PFSK-1 (cell line): ENCODE data around the gene RANBP17.

Experiments
- FOXP2 ChIP-seq: optimal IDR thresholded peaks from 2 replicates; pipeline ENCODE3; 2011; ENCODE audit warnings: borderline replicate concordance, control low read depth, inconsistent platforms; ENCODE audit not compliant: insufficient read depth; ENCODE audit errors: extremely low read length, extremely low read depth
- POLR2AphosphoS5 ChIP-seq: IDR thresholded peaks from 2 replicates; pipeline ENCODE4 v1.6.1; 2012; ENCODE audit warnings: low read depth, mild to moderate bottlenecking, control low read depth, low read length, moderate library complexity
- REST ChIP-seq, 2 experiments: IDR thresholded peaks; 2 replicates each; pipeline versions ENCODE4 v1.6.1 to v1.8.0; 2011 to 2012; ENCODE audit warnings: low read depth in 2 of 2, low read length in 2 of 2, control low read depth in 1 of 2, inconsistent platforms in 1 of 2, mild to moderate bottlenecking in 1 of 2, moderate library complexity in 1 of 2; ENCODE audit not compliant: insufficient read depth in 1 of 2
- SIN3A ChIP-seq: IDR thresholded peaks from 2 replicates; pipeline ENCODE4 v1.6.1; 2012; ENCODE audit warnings: mild to moderate bottlenecking, low read length, moderate library complexity, borderline replicate concordance; ENCODE audit not compliant: insufficient read depth
- TAF1 ChIP-seq: IDR thresholded peaks from 2 replicates; pipeline ENCODE4 v1.6.1; 2012; ENCODE audit warnings: low read length, control low read depth, borderline replicate concordance; ENCODE audit not compliant: insufficient read depth

Gene RANBP17

GRCh38 chr5:170875811-170876210 lies 14.0 kb downstream of the RANBP17 start:
- no peak for TF ChIP-seq TAF1
- no peak for TF ChIP-seq FOXP2
- no peak for TF ChIP-seq REST (IDR thresholded peaks at IDR 0.05; ENCODE audit: insufficient read depth in 1 of 2, low read depth in 2 of 2, low read length in 2 of 2)
- TF ChIP-seq POLR2AphosphoS5 = no peak
- no peak for TF ChIP-seq SIN3A

- TF ChIP-seq SIN3A = no peak
- no peak for TF ChIP-seq TAF1
- no peak for TF ChIP-seq REST (IDR thresholded peaks at IDR 0.05; ENCODE audit: insufficient read depth in 1 of 2, low read depth in 2 of 2, low read length in 2 of 2)
- TF ChIP-seq FOXP2 = no peak
- TF ChIP-seq POLR2AphosphoS5 = no peak
These were observed 18.3 kb downstream of the RANBP17 start for GRCh38 chr5:170880084-170880483.

GRCh38 chr5:170882345-170882744 lies 20.5 kb downstream of the RANBP17 start:
- no peak for TF ChIP-seq FOXP2
- TF ChIP-seq TAF1 = no peak
- TF ChIP-seq POLR2AphosphoS5 = no peak
- no peak for TF ChIP-seq SIN3A
- TF ChIP-seq REST (IDR thresholded peaks at IDR 0.05; ENCODE audit: insufficient read depth in 1 of 2, low read depth in 2 of 2, low read length in 2 of 2) = no peak

- TF ChIP-seq FOXP2 = no peak
- TF ChIP-seq REST (IDR thresholded peaks at IDR 0.05; ENCODE audit: insufficient read depth in 1 of 2, low read depth in 2 of 2, low read length in 2 of 2) = no peak
- TF ChIP-seq POLR2AphosphoS5 = no peak
- no peak for TF ChIP-seq SIN3A
- TF ChIP-seq TAF1 = no peak
These were observed 23.4 kb downstream of the RANBP17 start for GRCh38 chr5:170885256-170885655.

GRCh38 chr5:170885809-170886208 lies 24.0 kb downstream of the RANBP17 start:
- TF ChIP-seq SIN3A (no peak), TAF1 (no peak), REST (IDR thresholded peaks at IDR 0.05; ENCODE audit: insufficient read depth in 1 of 2, low read depth in 2 of 2, low read length in 2 of 2) (no peak), POLR2AphosphoS5 (no peak), FOXP2 (no peak)
